Pancreas (tissue), 10 donors: Measurements from ENCODE around the gene CRACR2B. TPM values are rescaled to one million over a fixed set of nuclear protein-coding genes. Genes with fewer than 3 reads are reported as not detected.

Source experiments
- ATAC-seq, 4 donors: fragments of 200-7000 bp; cut with Tn5 transposase; one replicate each; pipeline versions ENCODE4 v1.8.0 to v1.9.1; 2020; ENCODE audit warnings: mild to moderate bottlenecking in 4 of 4, moderate library complexity in 4 of 4
- DNase-seq, 6 donors: peaks; one replicate each; pipeline ENCODE4 v3.0.0-alpha.2; 2020
- FAIRE-seq: peaks from 2 replicates; lab custom pipeline; 2012; peaks lifted over from hg19 to GRCh38; lab: Jason Lieb, UNC
- H3K27ac ChIP-seq, 4 donors: fragments of 200-600 bp; sonication (generic); 1 replicate in 3 of 4; 2 replicates in 1 of 4; pipeline versions ENCODE4 v1.5.0 to v1.8.0; 2020
- H3K27me3 ChIP-seq, 4 donors: fragments of 200-600 bp; one replicate each; pipeline ENCODE4 v1.8.0; 2021
- H3K36me3 ChIP-seq, 3 donors: fragments of 200-600 bp; sonication (generic) in 1 of 3; one replicate each; pipeline versions ENCODE4 v1.5.0 to v1.8.0; 2020 to 2021
- H3K4me1 ChIP-seq, 3 donors: fragments of 200-600 bp; one replicate each; pipeline ENCODE4 v1.8.0; 2021
- H3K4me3 ChIP-seq, 4 donors: fragments of 200-600 bp; sonication (generic) in 2 of 4; one replicate each; pipeline versions ENCODE4 v1.5.0 to v1.8.0; 2020 to 2021
- H3K9me3 ChIP-seq, 4 donors: fragments of 200-600 bp; one replicate each; pipeline ENCODE4 v1.8.0; 2021
- WGBS, 2 donors: extraction: QIAGEN DNeasy Blood & Tissue Kit; methylation state at CpG; one replicate each; pipeline ENCODE4 v1.1.7; 2013; 5-methylcytosine and 5-hydroxymethylcytosine counted together
- intact Hi-C, 3 donors: fragments of 100-400 bp; cut with DNase I; formaldehyde crosslinking; loops; one replicate each; pipeline versions ENCODE4 v1.11.1 to v1.14.2; 2022
- polyA plus RNA-seq, 2 donors: library from polyadenylated mRNA; stranded (reverse); fragments of 200-250 nt; gene quantifications; one replicate each; pipeline ENCODE4 v1.2.3, GENCODE V29; 2013
- total RNA-seq, 6 donors: library from RNA; stranded (reverse); fragmentation: NEBNext Ultra II Directional in 4 of 6; extraction: Animal tissue kit (Norgen Biotek cat#: 25700) in 4 of 6; gene quantifications; one replicate each; pipeline versions ENCODE4 v1.2.1 to v1.2.4, GENCODE V29; 2021 to 2023
- TF ChIP-seq, protein P1 (sequence below), 4 donors: fragments of 200-600 bp; sonication (generic) in 3 of 4; IDR thresholded peaks; one replicate each; pipeline versions ENCODE4 v1.5.0 to v1.8.0; 2021; ENCODE audit warnings: antibody characterized with exemption in 4 of 4
- donor health status: healthy with polysubstance abuse.
- donor health status: DM: no; HTN: no; CAD: no; lungs with moderate emphysema.
- donor health status: DM: no; HTN: no; CAD: no.
- donor health status: control.
- donor health status: control.
- donor health status: Bipolar disorder and iron deficiency.
- donor health status: DM: yes; HTN: yes; CAD: no.
- donor health status: DM: no; HTN: no; CAD: no.
- donor health status: DM: no; HTN: no; CAD: no.
- donor health status: DM: yes; HTN: yes; CAD: no.

CRACR2B gene
- total and polyA plus RNA-seq, 8 donors, result 60.6 to 378 (median 125) TPM

DNA sequence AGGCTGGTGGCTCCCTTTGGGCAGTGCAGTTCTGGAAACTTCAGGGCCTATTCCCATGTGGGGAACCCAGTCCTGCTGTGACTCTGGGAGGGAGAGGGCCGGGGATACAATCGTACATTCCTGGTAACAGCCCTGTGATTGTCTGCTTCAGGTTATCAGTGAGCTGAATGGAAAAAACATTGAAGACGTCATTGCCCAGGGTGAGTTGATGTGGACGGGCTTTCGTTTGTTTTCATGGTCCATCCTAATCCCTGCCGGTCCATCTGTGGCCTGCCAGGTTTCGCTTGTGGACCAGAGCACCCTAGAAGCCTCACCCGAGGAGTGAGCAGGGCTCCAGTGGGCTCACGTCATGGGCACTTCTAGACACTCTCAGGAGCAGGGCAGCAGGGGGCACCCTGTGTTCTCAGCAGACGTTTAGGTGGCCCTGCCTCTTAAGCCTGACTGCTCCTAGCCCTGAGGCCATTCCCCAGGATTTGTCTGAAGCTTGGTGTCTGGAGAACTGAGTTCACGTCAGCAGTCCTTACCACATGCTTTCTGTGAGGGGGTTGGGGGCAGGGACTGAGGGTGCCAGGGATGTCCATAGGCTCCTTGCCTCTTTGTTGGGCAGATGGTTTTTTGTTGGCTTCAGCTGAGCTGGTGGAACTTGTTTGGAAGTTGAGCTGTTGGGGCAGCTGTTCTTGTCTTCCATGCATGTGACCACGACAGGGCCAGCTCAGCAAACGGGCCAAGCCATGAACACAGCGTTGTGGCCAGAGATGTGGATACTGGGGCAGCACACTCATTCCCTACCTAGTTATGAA, 16.1 kb upstream of the CRACR2B start:
- WGBS, 2 donors, result 55 to 57% methylated on average over 14 of the region's 14 CpGs
- FAIRE-seq, result no peak
- TF ChIP-seq, protein P1, sequence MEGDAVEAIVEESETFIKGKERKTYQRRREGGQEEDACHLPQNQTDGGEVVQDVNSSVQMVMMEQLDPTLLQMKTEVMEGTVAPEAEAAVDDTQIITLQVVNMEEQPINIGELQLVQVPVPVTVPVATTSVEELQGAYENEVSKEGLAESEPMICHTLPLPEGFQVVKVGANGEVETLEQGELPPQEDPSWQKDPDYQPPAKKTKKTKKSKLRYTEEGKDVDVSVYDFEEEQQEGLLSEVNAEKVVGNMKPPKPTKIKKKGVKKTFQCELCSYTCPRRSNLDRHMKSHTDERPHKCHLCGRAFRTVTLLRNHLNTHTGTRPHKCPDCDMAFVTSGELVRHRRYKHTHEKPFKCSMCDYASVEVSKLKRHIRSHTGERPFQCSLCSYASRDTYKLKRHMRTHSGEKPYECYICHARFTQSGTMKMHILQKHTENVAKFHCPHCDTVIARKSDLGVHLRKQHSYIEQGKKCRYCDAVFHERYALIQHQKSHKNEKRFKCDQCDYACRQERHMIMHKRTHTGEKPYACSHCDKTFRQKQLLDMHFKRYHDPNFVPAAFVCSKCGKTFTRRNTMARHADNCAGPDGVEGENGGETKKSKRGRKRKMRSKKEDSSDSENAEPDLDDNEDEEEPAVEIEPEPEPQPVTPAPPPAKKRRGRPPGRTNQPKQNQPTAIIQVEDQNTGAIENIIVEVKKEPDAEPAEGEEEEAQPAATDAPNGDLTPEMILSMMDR (IDR thresholded peaks at IDR 0.05), result no peak
- H3K27me3 ChIP-seq, result no peaks in the 10 kb centered on the region
- DNase-seq, result peak in 1 of 6 donors; percentile 48
- ATAC-seq, result no peak
- H3K4me1 ChIP-seq, result peaks cover 4 to 20% (median 11%) of the 10 kb centered on the region in 3 donors
- peaks cover 0 to 18% (median 13%) of the 10 kb centered on the region in 3 donors for H3K36me3 ChIP-seq
- H3K27ac ChIP-seq, result no peak overlapping the region
- intact Hi-C loops, result no loop called here
- peak overlapping the region in 1 of 4 donors; percentile 90 for H3K4me3 ChIP-seq
- no peaks in the 10 kb centered on the region for H3K9me3 ChIP-seq

DNA sequence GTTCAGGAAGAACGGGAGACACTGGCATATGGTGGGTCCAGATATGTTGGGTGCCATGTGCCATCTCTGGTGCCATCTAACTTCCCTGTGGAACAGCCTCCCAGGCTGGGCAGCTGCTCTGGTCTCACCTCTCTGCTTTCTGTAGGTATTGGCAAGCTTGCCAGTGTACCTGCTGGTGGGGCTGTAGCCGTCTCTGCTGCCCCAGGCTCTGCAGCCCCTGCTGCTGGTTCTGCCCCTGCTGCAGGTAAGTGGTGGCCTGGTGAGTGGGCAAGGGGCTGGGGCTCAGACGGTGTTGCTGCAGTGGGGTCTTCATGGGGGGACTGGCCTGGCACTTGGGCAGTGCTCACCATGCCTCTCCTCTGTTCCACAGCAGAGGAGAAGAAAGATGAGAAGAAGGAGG, 15.3 kb upstream of the CRACR2B start:
- H3K4me3 ChIP-seq, result no peak overlapping the region
- no peak overlapping the region for H3K27ac ChIP-seq
- peaks cover 4 to 20% (median 11%) of the 10 kb centered on the region in 3 donors for H3K4me1 ChIP-seq
- intact Hi-C loops, result no loop called here
- FAIRE-seq, result no peak
- ATAC-seq, result no peak
- WGBS, 2 donors, result 83 to 92% methylated on average over 3 of the region's 3 CpGs
- H3K27me3 ChIP-seq, result no peaks in the 10 kb centered on the region
- DNase-seq, result peak in 1 of 6 donors; percentile 57
- H3K36me3 ChIP-seq, result peaks cover 0 to 18% (median 13%) of the 10 kb centered on the region in 3 donors
- H3K9me3 ChIP-seq, result no peaks in the 10 kb centered on the region
- TF ChIP-seq, protein P1 (IDR thresholded peaks at IDR 0.05), result no peak

GRCh38 chr11:813072-813455, 14.7 kb upstream of the CRACR2B start:
- Histone ChIP-seq H3K4me3 (no peak overlapping the region), H3K27me3 (no peaks in the 10 kb centered on the region), H3K9me3 (no peaks in the 10 kb centered on the region), H3K36me3 (peaks cover 0 to 18% (median 13%) of the 10 kb centered on the region in 3 donors), H3K4me1 (peaks cover 4 to 20% (median 11%) of the 10 kb centered on the region in 3 donors), H3K27ac (no peak overlapping the region)
- 89 to 91% methylated on average over 6 of the region's 6 CpGs for WGBS, 2 donors
- ATAC-seq (no peak), DNase-seq (no peak), FAIRE-seq (no peak)
- intact Hi-C loops, result no loop called here
- TF ChIP-seq, protein P1 (IDR thresholded peaks at IDR 0.05), result no peak

DNA sequence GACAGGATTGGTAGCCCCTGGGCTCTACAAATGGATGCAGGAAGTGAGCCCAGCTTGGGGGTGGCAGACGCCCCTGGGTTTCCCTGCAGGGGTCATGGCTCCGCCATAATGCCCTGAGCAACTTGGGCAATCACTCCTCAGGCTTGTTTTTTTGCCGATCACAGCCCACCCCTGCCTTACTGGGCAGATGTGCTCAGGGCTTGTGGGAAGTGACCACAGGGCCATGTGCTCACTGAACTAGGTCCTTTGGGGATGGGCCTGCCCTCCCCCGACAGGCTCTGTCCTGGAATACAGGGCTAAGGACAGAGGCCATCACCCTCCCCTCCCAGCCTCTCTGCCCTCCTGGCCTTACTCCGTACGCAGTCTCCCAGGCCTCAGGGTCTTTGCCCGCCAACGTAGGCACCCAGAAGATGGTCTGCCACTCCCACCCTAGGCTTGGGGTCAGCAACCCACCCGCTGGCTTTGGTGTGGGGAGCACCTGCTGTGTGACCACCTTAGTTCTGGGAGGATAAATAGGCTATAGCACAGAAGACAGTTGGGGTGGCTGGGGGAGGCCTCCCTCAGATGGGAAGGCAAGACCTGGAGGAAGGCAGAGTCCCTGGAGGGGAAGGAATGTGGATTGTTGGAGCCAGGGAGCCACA, 14.1 kb upstream of the CRACR2B start:
- H3K4me3 ChIP-seq, result no peak overlapping the region
- peak in 1 of 6 donors; percentile 53 for DNase-seq
- peaks cover 0 to 18% (median 13%) of the 10 kb centered on the region in 3 donors for H3K36me3 ChIP-seq
- H3K27me3 ChIP-seq, result no peaks in the 10 kb centered on the region
- intact Hi-C loops, result no loop called here
- 87 to 89% methylated on average over 9 of the region's 9 CpGs for WGBS, 2 donors
- no peak for FAIRE-seq
- no peak for ATAC-seq
- no peak overlapping the region for H3K27ac ChIP-seq
- H3K4me1 ChIP-seq, result peaks cover 4 to 14% (median 7%) of the 10 kb centered on the region in 3 donors
- TF ChIP-seq, protein P1 (IDR thresholded peaks at IDR 0.05), result no peak
- no peaks in the 10 kb centered on the region for H3K9me3 ChIP-seq
